HG02970 (cell line): Measurements from ENCODE around the gene VENTX.
"Not testable (repeated sequence)": the region's sequence is repeated elsewhere in the genome, so short reads cannot be mapped to it uniquely, and the experiment has no call there.

Experiments used
- ATAC-seq: cut with Tn5 transposase; IDR thresholded peaks from one replicate; pipeline ENCODE4 v1.9.1; 2021; ENCODE audit warnings: mild to moderate bottlenecking, moderate library complexity, moderate number of reproducible peaks; ENCODE audit not compliant: unreplicated experiment, low FRiP score

VENTX gene

GRCh38 chr10:133213641-133214467 is 23.8 kb upstream of the VENTX start:
- no peak for ATAC-seq

GRCh38 chr10:133214468-133215410 is 22.9 kb upstream of the VENTX start:
- ATAC-seq, result no peak

GRCh38 chr10:133215586-133215985 is 22.1 kb upstream of the VENTX start:
- ATAC-seq, result no peak

- no peak for ATAC-seq
These were observed 20.9 kb upstream of the VENTX start for GRCh38 chr10:133216776-133217175.

- no peak for ATAC-seq
These were observed 19.7 kb upstream of the VENTX start for GRCh38 chr10:133217800-133218589.

GRCh38 chr10:133218891-133219290 is 18.8 kb upstream of the VENTX start:
- no peak for ATAC-seq

GRCh38 chr10:133219782-133220181 is 17.9 kb upstream of the VENTX start:
- no peak for ATAC-seq

- ATAC-seq, result no peak
These were observed 16.3 kb upstream of the VENTX start for GRCh38 chr10:133221331-133221730.

- ATAC-seq, result not testable (repeated sequence)
These were observed 15.9 kb upstream of the VENTX start for GRCh38 chr10:133221756-133222155.

- no peak for ATAC-seq
These were observed 13.6 kb upstream of the VENTX start for GRCh38 chr10:133224076-133224475.

GRCh38 chr10:133224756-133225372 is 12.8 kb upstream of the VENTX start:
- no peak for ATAC-seq

GRCh38 chr10:133225707-133226191 is 11.9 kb upstream of the VENTX start:
- ATAC-seq, result no peak

GRCh38 chr10:133226251-133226808 is 11.3 kb upstream of the VENTX start:
- no peak for ATAC-seq

GRCh38 chr10:133227256-133227655 is 10.4 kb upstream of the VENTX start:
- ATAC-seq, result no peak

- no peak for ATAC-seq
These were observed 8.2 kb upstream of the VENTX start for GRCh38 chr10:133229265-133230043.

- ATAC-seq, result no peak
These were observed 7.7 kb upstream of the VENTX start, which contains the start of gene UTF1 for GRCh38 chr10:133230044-133230361. Gene UTF1, plus strand, starts transcription at chr10:133230217. Its CDS starts 72 bp downstream, at chr10:133230289.

- ATAC-seq, result no peak
These were observed 7.1 kb upstream of the VENTX start for GRCh38 chr10:133230387-133231195.
